Central memory CD4-positive, alpha-beta T cell (primary cell): ENCODE results near the gene SRGAP1.

ENCODE experiments used
- DNase-seq: peaks from one replicate; pipeline ENCODE4 v3.0.0; 2022

The SRGAP1 gene

DNA sequence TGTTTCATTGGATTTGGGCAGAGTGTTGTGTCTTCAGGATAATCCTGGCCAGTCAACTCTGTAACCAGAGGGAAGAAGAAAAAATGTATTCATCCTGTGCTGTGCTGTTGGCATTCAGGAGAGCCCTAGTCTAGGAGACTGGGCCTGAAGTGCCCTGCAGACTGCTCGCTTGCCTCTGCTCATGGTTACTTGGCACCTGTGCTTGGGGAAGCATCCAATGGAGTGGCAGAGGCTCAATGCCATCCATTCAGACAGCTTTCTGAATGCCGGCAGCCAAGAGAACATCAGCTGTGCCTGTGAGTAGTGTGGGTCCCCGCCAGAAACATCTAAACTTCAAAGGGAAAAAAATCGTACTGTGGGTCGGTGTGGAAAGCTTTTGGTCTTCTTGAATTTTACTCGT, 124.2 kb downstream of the SRGAP1 start:
- no peak for DNase-seq

DNA sequence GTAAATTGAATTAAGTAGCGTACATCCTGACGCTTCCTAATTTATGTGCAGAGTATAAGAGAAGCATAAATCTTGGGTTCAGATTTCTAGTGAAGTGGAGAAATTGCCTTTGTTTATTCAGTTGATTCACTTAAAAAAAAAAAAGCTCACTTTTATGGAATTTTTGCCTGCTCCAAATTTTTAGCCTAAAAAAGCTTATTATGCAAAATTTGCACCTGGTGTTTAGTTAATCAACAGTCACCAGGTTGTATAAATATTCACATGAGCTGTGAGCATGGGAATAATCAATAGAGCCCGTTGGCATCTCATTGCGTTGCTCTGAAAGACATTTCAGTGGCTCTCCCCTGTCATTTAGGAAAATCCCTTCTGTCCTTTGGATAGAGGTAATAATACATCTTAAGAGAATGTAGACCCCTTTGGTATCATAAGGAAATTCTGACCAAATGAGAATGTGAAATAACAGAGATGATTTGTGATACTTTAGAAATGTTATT, 132.4 kb downstream of the SRGAP1 start:
- no peak for DNase-seq

DNA sequence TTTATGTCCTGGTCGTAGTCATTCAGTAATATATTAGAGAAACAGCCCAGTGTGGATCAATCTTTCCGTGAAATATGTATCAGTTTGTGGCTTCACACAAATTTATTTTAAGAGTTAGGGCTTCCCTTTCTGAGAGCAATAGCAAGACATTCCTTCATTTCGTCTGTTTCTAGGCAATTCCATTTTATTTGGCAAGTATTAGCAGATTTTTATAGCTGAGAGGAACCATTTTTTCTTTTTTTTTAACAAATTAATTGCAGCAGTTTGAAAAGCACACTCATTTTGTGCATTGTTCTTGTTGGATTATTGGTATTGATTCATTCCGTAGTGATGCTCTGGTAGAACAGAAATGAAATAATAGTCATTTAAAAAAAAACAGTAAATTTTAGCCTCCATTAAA, 132.9 kb downstream of the SRGAP1 start:
- no peak for DNase-seq

DNA sequence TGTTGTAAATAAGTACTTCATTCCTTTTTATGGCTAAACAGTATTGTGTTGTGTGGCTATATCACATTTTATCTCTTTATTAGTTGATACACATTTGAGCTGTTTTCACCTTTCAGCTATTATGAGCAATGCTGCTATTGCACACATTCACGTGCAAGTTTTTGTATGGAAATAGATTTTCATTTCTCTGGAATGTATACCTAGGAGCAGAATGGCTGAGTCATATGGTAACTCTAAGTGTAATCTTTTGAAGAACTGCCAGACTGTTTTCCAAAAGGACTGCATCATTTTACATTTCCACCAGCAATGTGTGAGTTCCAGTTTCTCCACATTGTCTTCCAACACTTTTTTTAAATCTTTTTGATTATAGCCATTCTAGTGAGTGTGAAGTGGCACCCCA, 134.0 kb downstream of the SRGAP1 start:
- no peak for DNase-seq

DNA sequence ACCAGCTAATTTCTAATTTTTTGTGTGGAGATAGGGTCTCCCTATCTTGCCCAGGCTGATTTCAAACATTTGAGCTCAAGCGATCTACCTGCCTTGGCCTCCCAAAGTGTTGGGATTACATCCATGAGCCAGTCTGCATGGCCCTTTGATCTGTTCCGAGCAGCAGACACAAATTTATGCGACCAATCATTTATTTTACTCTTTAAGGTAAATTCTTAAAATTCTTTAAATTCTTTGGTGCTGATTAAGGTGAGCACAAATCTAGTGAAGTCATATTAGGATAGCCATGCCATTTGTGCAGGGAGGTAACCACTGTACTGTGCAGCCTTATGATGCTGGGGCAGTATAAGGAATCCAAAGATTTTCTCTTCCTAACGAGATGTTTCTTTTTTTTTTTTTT, 135.7 kb downstream of the SRGAP1 start:
- DNase-seq, result no peak

DNA sequence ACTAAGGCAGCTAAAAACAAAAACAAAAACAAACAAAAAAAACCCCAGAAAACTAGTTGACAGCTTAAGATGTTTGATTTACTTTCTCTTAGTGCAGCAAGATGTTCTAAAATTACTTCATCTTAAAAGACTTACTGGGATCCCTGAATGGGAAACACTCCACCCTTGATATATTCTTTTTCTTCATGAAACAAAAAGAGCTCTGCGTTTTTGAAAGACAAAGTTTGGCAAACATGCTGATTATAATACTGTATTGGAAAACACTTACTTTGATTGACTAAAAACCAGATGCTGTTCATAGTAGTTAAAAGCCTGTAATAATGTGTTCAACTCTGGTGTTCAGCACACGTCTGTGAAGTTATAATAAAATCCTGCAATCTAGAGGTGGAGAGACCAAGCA, 136.8 kb downstream of the SRGAP1 start:
- no peak for DNase-seq

DNA sequence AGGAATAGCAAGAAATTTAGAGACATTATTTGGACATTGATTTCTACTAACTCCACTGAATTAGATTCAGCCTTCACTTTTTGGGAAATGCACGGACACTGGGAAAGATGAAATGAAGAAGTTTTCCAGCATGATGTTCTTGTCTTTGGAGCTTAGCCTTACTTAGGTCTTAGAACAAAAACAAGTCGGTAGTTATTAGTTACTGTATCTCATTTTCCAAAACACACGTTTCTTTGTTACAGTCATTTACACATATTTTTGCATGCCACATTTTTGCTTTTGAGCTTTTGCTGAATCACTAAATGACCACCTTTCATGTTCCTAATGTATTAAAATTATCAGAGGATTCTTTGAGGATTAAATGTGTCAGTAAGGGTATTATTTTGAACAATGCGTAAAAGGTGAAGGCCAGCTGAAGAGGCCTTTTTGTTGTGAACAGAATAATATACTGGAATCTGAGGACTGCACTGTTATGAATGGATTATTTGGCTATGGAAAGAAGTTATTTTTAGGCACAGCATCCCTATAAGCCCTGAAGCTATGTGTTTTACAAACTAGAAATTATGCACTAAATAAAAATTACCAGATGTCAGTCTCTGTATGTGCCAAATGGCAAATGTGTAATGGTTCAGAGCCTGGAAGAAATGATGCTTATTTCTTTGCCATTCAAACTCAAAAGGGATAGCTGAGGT, 138.2 kb downstream of the SRGAP1 start:
- no peak for DNase-seq

DNA sequence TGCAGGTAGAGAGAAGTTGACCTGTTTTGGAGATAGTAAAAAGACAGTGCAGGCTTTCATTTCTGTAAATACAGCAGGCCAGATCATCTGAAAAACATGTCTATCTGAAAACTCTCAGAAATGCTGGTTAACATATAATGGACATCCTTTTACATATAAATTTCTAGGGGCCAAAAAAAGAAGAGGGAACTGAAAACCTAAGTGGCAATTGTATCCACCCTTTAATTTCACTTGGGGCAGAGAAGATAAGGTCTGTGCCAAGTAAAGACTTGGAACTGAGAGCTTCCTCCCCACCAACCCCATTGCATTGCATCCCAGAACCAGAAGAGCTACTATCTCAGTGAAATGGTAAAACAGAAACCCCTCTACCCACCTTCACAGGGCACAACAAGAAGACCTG, 141.0 kb downstream of the SRGAP1 start:
- DNase-seq, result no peak

DNA sequence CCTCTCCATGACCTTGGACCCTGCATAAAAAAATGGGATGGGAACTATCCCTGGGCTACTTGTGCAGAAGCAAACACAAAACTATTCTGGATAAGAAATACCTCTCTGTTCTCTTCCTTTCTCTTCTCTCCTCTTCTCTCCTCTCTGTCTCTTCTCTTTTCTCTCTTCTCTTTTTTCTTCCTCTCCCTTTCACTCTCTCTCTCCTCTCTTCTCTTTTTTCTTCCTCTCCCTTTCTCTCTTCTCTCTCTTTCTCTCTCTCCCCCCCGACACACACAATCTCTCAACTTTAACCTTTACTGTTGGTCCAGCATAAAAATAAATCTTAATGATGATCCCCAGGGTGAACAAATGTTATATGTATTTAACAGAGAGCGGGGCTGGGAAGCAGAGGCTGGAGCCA, 141.4 kb downstream of the SRGAP1 start:
- DNase-seq, result no peak

DNA sequence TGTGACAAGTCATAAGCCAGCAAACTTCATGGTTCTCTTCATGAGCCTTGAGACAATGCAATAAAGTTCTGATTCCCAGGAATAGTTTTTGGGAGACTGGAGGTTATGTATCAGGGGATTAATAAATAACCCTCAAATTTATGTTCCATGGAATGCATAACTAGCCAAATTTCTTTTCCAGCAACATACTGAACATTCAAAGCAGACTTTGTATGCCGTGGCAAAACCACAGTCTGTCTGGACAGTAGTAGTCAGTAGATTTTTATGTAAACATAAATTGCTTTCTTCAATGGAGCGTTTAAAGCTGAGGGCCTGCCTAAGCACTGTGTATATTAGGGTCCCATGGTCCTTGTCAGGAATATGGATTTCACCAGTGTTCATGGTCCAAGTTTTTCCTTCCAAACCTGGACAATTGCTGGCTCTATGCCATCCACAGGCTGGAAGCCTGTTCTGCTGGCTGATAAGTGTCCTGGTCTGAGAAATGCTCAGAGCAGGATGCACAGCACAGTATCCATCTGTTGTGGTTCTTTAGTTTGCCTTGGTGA, 144.9 kb downstream of the SRGAP1 start:
- DNase-seq, result no peak

DNA sequence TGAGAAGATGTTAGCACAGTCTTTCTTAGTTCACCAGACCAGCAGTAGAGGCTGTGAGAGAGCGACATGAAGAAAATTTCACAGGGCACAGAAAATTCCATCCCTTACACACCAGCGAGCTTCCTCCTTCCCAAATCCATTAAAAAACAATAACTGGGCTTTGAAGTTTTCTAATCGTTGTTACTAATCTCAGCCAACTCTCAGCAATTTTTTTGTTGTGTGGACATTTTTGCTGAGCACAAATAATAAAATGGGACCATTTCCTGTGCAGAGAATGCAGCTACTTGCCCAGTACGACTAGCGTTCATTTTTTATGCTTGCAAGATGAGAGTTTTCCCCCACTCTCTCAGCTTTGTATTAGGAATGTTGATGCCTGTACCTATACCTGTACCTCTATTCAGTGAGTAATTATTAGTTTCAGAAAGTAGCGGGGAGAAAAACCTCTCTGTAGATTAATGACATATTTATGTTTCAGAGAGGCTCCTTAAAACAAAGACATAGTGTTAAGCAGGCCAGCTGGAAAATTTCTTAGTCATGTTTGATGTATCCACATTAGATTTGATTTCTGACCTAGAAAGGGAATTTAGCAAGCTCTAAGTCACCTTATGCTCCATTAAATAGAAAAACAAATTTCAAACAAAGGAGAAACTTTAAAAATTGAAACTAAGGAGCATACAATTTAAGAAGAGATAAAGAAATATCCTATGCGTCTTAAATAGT, 146.5 kb downstream of the SRGAP1 start:
- no peak for DNase-seq

DNA sequence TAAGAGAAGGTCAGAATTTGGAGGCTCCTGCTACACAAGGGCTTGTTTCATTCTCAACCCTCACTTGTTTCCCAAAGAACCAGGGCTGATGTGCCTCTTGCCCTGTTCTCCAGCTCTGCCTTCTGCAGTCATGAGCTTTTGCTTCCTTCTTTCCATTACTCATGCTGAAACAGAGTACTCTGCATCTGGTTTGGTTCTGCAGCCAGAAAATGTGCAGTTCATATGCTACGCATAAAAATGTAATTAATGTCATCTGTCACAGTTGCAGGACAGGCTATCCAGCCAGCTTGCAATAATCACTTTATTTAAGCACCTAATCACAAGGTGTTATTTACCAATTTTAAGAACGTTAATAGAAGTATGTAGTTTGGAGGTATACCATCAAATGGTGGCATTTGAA, 150.2 kb downstream of the SRGAP1 start:
- DNase-seq, result no peak

DNA sequence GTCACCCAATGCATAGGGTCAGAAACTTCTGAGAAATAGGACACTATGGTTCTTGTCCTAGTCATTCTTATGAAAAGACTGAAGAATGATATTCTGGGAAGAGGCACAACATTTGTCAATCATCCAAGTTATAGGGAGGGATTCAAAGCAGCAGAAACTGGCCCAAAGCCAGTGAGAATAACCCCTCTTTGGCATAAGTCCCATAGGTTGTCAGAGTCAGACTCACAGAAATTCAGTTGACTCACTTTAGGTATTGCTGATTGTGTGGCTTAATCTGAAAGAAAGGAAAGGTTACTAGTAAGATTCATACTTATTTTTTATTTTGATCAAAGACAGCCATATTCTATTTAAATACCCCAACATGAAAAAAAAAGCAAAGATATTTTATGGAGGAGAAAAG, 151.0 kb downstream of the SRGAP1 start:
- no peak for DNase-seq

DNA sequence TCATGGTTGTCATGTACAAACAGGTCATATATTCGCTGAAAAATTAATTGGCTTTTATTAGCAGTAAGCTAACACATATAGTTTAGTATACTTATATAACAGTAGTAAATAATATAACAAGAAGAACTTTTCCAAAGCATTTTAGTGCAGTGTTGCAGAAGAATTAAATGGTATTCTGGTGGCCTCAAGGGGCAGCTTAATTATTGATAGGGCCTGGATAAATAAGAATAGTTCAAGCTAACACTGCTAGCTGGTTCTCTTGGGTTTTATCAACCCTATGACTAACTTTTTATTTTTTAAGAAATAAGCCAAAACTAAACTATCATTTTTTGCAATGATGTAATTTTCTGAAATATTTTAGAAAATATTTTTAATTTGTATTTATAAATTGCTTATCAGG, 152.1 kb downstream of the SRGAP1 start:
- no peak for DNase-seq

DNA sequence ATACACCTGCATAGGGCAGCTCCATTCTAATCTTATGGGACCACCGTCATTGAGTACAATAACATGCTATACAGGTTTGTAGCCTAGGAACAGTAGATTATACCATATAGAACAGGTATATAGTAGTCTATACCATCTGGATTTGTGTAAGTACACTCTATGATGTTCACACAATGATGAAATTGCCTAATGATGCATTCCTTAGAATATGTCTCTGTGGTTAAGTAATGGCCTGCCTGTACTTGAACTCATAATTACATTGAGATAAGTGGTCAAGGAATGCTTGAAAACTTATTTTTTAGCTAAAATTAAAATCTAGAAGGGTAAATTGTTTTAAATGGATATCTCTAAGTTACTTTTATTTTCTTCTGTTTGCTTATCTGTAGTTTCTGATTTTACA, 152.7 kb downstream of the SRGAP1 start:
- no peak for DNase-seq

DNA sequence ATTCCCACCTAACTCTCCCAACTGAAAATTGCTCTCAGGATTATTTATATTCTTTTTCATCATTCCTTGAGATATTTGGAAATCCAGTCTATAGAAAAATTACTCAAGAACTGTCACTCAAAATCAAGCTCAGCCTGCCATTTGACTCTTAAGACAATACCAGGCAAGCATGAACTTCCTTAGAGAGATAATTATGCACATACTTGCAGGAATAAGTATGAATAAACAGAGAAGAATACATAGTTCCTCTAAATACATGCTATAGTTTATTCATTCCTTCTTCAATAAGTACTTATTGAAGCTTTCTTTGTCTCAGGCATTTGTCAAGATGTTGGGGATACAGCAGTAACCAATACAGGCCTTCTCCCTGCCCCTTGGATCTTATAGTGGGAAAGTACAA, 154.1 kb downstream of the SRGAP1 start:
- DNase-seq, result no peak

DNA sequence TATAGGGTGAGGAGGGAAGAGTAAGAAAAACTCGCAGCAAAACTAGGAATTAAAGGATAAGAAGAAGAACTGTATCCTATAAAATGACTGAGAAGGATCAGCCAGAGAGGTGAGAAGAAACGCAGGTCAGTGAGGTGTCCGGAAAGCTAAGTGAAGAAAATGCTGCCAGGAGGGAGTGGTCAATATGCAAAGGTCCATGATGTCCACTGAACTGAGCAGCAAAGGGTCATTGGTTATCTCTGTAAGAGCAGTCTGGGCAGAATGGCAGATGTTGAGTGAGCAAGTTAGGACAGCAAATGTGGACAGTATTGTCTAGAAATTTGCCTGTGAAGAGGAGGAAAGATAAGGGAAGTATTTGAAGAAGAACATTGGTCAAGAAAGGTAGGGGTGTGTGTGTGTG, 155.4 kb downstream of the SRGAP1 start:
- DNase-seq, result no peak

DNA sequence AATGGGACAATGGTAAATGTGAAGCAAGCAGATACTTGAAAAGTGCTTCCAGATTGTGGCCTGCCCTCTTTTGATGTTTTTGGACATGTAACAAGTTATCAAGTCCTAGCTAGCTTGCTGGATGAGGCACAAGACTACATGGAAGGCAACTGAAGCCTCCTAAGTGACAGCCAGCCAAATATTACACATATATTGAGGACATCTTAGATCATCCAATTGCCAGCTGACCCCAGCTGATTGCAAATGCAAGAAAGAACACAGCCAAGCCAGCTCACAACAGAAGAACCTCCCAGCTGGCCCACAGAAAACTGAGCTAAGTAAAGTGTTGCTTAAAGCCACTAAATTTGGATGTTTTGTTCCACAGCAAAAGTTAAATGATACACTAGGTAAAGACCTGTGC, 156.9 kb downstream of the SRGAP1 start:
- no peak for DNase-seq

DNA sequence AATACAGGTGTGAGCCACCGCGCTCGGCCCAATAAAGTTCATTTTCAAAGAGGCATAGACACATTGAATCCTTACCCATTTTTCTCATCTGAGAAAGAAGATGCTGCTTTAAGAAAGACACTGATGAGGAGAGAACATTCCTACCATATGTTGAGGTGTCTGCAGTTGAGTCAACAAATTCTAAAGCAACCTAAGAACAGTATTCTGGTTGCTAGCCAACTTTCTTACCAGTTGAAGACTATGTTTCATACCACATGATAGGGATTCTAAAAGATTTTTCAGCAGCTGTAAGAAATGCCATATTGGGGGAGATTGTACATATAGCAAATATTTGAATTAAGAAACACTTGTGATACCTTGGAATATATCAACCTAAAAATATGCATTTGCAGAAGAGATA, 160.1 kb downstream of the SRGAP1 start:
- no peak for DNase-seq

DNA sequence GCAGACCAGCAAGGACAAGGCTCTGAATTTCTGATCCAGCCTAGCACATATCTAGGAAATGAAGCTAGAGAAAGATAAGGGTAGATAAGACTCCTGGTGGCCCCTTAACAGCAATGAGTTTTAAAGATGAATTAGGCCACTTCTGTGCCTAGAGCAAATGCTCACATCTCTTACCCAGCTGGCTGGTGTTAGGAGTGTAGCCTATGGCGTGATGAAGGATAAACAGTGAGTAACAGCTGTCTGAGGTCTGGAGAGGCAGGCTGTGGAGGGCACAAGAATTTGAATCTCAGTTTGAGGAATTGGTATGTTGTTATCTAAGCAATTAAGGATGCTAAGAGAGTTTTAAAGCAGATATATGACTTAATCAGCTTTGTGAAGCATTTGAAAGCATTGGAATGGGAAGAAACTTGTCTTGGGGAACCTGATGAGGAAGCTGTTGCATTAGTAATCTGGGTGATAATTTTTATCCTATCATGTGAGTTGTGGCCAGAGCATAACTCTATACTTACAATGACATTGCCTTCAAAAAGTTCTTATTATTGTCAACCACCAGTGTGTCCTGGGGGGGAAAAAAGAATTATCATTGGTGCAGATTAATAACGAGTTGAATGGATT, 161.8 kb downstream of the SRGAP1 start:
- DNase-seq, result no peak

DNA sequence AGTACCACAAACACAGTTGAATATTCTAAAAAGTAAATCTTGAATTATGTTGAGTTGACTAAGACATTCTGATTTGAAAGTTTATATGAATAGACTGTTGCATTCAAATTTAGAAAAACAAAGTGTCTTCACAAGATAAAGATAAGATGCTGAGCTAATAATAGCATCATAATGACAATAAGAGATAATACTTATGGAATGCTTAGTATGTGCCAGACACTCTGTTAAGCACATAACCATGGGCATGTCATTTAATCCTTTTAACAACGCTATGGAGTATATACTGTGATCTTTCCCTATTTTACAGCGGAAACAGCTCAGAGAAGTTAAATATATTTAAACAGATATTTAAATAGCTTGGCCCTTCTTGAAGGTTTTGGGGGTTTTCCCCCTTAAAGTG, 163.4 kb downstream of the SRGAP1 start:
- no peak for DNase-seq

DNA sequence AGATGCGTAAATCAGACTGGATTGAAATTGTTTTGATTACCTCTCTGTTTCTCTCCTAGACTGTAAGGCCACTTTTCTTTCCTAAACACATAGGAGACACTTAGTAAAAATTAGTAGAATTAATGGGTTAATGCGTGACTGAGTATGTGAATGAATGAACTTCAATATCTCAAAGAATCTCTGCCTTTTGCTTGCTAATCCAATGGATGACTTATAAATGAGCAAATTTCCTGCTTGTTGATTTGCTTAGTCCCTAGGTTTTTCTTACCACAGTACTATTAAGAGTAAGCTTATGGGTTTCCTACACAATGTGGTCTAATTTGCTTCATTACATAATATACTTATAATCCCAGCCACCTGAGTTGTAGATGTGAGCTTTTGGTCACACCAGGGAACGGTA, 164.1 kb downstream of the SRGAP1 start:
- DNase-seq, result no peak

DNA sequence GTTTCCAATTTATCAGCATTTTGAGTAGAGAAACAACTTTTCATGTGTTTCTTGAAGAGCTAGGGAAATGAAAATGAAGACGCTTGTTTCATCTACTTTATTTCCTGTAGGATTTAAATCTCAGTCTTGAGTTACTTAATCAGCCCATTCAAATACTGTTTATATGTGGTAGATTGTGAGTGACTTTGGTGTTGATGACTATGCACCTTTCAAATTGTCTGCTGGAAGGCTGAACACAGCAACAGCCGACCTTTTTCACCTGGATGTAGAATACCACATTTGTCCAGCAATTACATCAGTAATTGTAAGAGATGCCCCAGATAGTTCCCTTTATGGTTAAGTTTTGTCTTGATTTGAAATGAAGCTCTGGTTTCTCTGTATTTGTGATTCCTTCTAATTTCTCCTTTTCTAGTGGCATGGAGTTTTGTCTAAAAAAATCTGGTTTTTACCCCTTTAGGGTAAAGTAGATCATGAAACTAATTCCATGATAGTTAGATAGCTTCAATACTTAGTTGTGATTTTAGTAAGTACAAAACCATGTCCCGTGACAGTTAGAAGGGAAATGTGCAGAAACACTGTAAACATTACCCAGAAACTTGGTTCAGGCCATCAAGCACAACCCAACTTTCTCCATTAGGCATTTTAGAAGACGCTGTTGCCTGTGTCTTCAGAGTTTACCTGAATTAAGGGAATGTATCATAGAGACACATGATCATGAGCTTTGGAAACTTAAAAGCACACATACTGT, 165.0 kb downstream of the SRGAP1 start:
- DNase-seq, result no peak
